ENCODE measurements around the gene ARNT2. TPM values are rescaled to one million over a fixed set of nuclear protein-coding genes. Genes with fewer than 3 reads are reported as not detected.

Gene ARNT2
- polyA plus RNA-seq, 1 experiment = 44.6 TPM

DNA sequence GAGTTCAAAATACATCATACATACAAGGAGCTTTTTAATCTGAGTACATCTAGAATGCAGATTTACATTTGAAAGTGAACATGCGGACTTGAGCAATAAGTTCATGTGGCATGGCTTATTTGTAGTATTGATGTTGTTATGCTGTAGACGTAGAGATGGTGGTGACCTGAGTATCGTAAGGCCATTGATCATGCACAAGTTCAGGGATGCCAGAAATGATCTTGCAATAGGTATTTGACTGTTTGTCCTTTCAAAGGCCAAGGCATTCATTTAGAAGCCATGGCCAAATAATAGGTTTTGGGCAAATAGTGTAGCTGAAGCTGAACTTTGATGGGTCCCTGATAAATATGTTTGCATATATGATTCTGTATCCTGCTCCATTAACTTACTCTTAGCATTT lies 35.0 kb downstream of the ARNT2 start:
- Histone ChIP-seq H3K4me3 (ENCODE audit: low read depth, low read length) (no peak overlapping the region), H3K36me3 (ENCODE audit: control insufficient read depth, insufficient read depth, low read length) (no peaks in the 10 kb centered on the region), H3K27me3 (ENCODE audit: control insufficient read depth, insufficient read depth, low read length) (no peaks in the 10 kb centered on the region)
- POLR2A ChIA-PET = no interaction called here
- CTCF ChIA-PET = interaction anchor here (3.7 kb wide), 1 partner anchor 20 kb away, joined by 13 read pairs; no protein-coding TSS in a partner anchor
- DNase-seq (ENCODE audit: low read depth) = no peak
- TF ChIP-seq CTCF (IDR thresholded peaks at IDR 0.05; ENCODE audit: insufficient read depth, low read depth, low read length) = no peak

- DNase-seq (ENCODE audit: low read depth) = no peak
- CTCF ChIA-PET = no interaction called here
- Histone ChIP-seq H3K36me3 (ENCODE audit: control insufficient read depth, insufficient read depth, low read length) (no peaks in the 10 kb centered on the region), H3K4me3 (ENCODE audit: low read depth, low read length) (no peak overlapping the region), H3K27me3 (ENCODE audit: control insufficient read depth, insufficient read depth, low read length) (no peaks in the 10 kb centered on the region)
- TF ChIP-seq CTCF (IDR thresholded peaks at IDR 0.05; ENCODE audit: insufficient read depth, low read depth, low read length) = no peak
- POLR2A ChIA-PET = no interaction called here
Measured at GRCh38 chr15:80440024-80440423, 35.8 kb downstream of the ARNT2 start.

DNA sequence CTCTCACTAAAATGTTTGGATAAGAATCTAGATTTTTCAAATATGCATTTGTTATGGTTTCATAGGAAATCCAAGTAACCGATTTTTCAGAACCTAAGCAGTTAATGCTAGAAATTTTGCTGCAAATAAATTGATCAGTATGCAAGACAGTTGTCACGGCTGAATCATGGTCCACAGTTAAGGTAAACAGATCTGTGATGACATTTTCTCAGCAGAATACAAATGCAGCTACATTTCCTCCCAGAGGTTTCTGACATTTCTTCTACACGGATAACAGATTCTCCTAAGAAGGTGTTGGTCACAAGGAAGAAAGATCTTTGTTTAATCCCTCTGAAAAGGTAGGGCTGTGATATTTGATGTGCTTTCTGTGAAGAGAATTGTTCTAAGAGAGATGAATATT lies 36.9 kb downstream of the ARNT2 start:
- Histone ChIP-seq H3K4me3 (ENCODE audit: low read depth, low read length) (no peak overlapping the region), H3K27me3 (ENCODE audit: control insufficient read depth, insufficient read depth, low read length) (no peaks in the 10 kb centered on the region), H3K36me3 (ENCODE audit: control insufficient read depth, insufficient read depth, low read length) (no peaks in the 10 kb centered on the region)
- CTCF ChIA-PET = interaction anchor here (0.6 to 1.1 kb wide), 3 partner anchors 23 to 406 kb away, joined by 3 read pairs; partner anchors contain the start of gene CEMIP
- no peak for TF ChIP-seq CTCF (IDR thresholded peaks at IDR 0.05; ENCODE audit: insufficient read depth, low read depth, low read length)
- POLR2A ChIA-PET = interaction anchor here (0.5 kb wide), 1 partner anchor 9 kb away, joined by 5 read pairs; no protein-coding TSS in a partner anchor
- DNase-seq (ENCODE audit: low read depth) = no peak

- TF ChIP-seq CTCF (IDR thresholded peaks at IDR 0.05; ENCODE audit: insufficient read depth, low read depth, low read length) = no peak
- POLR2A ChIA-PET = no interaction called here
- CTCF ChIA-PET = interaction anchor here (0.6 to 1.1 kb wide), 3 partner anchors 23 to 405 kb away, joined by 3 read pairs; partner anchors contain the start of gene CEMIP
- Histone ChIP-seq H3K4me3 (ENCODE audit: low read depth, low read length) (no peak overlapping the region), H3K27me3 (ENCODE audit: control insufficient read depth, insufficient read depth, low read length) (no peaks in the 10 kb centered on the region), H3K36me3 (ENCODE audit: control insufficient read depth, insufficient read depth, low read length) (no peaks in the 10 kb centered on the region)
- no peak for DNase-seq (ENCODE audit: low read depth)
Measured at GRCh38 chr15:80441714-80442113, 37.5 kb downstream of the ARNT2 start.

- DNase-seq (ENCODE audit: low read depth) = no peak
- POLR2A ChIA-PET = no interaction called here
- H3K27me3 ChIP-seq (ENCODE audit: control insufficient read depth, insufficient read depth, low read length) = no peaks in the 10 kb centered on the region
- H3K36me3 ChIP-seq (ENCODE audit: control insufficient read depth, insufficient read depth, low read length) = no peaks in the 10 kb centered on the region
- CTCF ChIA-PET = no interaction called here
- no peak overlapping the region for H3K4me3 ChIP-seq (ENCODE audit: low read depth, low read length)
- TF ChIP-seq CTCF (IDR thresholded peaks at IDR 0.05; ENCODE audit: insufficient read depth, low read depth, low read length) = no peak
Measured at GRCh38 chr15:80442728-80443403, 38.7 kb downstream of the ARNT2 start.

Data from BJ (cell line).